Limb (tissue), 2 donors: Measurements from ENCODE around the gene BPIFB2.
"Not testable (repeated sequence)": the region's sequence is repeated elsewhere in the genome, so short reads cannot be mapped to it uniquely, and the experiment has no call there.

Experiments used
- DNase-seq, 2 donors: peaks; one replicate each; pipeline ENCODE4 v3.0.0-alpha.2; 2016; ENCODE audit errors: extremely low spot score in 2 of 2

BPIFB2 gene

GRCh38 chr20:33034901-33035492 lies 27.5 kb downstream of the BPIFB2 start:
- DNase-seq: no peak

GRCh38 chr20:33037456-33037855 lies 30.0 kb downstream of the BPIFB2 start:
- DNase-seq: no peak

GRCh38 chr20:33038243-33038642 lies 30.7 kb downstream of the BPIFB2 start:
- no peak for DNase-seq

- DNase-seq: no peak
Observed at GRCh38 chr20:33042430-33042829, 34.9 kb downstream of the BPIFB2 start.

GRCh38 chr20:33042983-33043730 lies 35.7 kb downstream of the BPIFB2 start:
- no peak for DNase-seq

- DNase-seq: no peak
Observed at GRCh38 chr20:33043731-33044181, 36.3 kb downstream of the BPIFB2 start.

GRCh38 chr20:33045129-33045721 lies 37.7 kb downstream of the BPIFB2 start:
- DNase-seq: not testable (repeated sequence)

- DNase-seq: no peak
Observed at GRCh38 chr20:33046412-33046811, 38.9 kb downstream of the BPIFB2 start.

GRCh38 chr20:33051333-33051732 lies 43.8 kb downstream of the BPIFB2 start:
- no peak for DNase-seq

- DNase-seq: no peak
Observed at GRCh38 chr20:33053291-33054106, 46.0 kb downstream of the BPIFB2 start, which contains the start of gene BPIFB3. TSS of gene BPIFB3 (plus strand) at chr20:33053903. CDS start at chr20:33055436, 1,533 bp downstream.

GRCh38 chr20:33054381-33054780 lies 46.9 kb downstream of the BPIFB2 start:
- DNase-seq: no peak

GRCh38 chr20:33054791-33055190 lies 47.3 kb downstream of the BPIFB2 start:
- no peak for DNase-seq

GRCh38 chr20:33059136-33059535 lies 51.6 kb downstream of the BPIFB2 start:
- no peak for DNase-seq

GRCh38 chr20:33059741-33060390 lies 52.4 kb downstream of the BPIFB2 start:
- no peak for DNase-seq

GRCh38 chr20:33061658-33062028 lies 54.1 kb downstream of the BPIFB2 start:
- DNase-seq: no peak

- no peak for DNase-seq
Observed at GRCh38 chr20:33062105-33062824, 54.8 kb downstream of the BPIFB2 start.

- DNase-seq: no peak
Observed at GRCh38 chr20:33062825-33063149, 55.3 kb downstream of the BPIFB2 start.

GRCh38 chr20:33063271-33063670 lies 55.8 kb downstream of the BPIFB2 start:
- DNase-seq: no peak

- DNase-seq: no peak
Observed at GRCh38 chr20:33064572-33065287, 57.2 kb downstream of the BPIFB2 start.

GRCh38 chr20:33065785-33066184 lies 58.3 kb downstream of the BPIFB2 start:
- DNase-seq: no peak
